GM18508 (cell line): ENCODE measurements around the gene DHRS7.
A peak's percentile ranks its signal among the peaks of the same experiment; 100 is the strongest.

Experiments
- ATAC-seq: cut with Tn5 transposase; IDR thresholded peaks from one replicate; pipeline ENCODE4 v1.9.1; 2021; ENCODE audit warnings: moderate number of reproducible peaks; ENCODE audit not compliant: insufficient read depth, unreplicated experiment

The DHRS7 gene

DNA sequence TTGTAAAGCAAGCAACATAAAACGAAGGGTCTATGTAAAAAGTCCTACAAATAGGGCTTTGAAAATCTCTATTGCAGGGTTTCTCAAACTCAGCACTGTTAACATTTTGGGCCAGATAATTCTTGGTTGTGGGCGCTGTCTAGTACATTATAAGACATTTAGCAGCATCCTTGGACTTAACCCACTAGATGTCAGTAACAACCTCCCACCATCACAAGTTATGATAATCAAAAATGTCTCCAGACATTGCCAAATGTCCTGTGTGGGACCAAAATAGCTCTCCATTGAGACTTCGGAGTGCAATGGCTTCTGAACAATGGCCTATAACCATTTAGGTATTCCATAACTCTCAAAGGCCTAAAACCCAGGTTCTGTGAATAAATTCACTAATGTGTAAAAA, 22.9 kb upstream of the DHRS7 start:
- no peak for ATAC-seq

DNA sequence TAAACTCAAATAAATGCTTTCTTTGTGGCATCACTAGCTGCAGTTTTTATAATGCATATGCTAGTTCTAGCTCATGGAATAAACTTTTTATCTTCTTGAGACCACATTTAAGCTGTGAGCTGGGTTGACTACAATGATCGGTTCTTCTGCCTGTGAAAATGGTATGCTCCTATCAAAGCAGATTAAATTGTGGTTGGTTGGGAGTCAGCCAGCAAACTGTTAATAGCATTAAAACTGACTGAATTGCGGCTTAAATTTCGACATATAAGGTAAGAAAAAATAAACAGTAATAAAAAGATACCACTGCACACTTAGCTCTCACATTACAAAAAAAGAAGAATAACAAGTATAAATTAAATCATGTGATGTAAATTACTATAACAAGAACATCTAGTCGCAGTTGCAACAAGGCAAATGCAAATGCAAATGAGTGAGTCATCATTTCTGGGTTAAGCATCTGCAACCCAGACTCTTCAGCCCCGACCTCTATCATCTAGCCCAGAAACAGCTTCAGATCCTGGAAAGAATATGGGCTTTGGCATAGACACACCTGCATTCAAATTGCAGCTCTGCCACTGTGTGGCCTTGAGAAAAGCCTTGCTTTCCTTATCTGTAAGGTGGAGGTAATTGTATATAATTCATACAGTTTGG, 19.8 kb upstream of the DHRS7 start:
- ATAC-seq, result no peak

GRCh38 chr14:60184146-60184904, 19.1 kb upstream of the DHRS7 start:
- ATAC-seq, result no peak

GRCh38 chr14:60183741-60184140, 18.5 kb upstream of the DHRS7 start:
- no peak for ATAC-seq

GRCh38 chr14:60183138-60183537, 17.9 kb upstream of the DHRS7 start:
- no peak for ATAC-seq

DNA sequence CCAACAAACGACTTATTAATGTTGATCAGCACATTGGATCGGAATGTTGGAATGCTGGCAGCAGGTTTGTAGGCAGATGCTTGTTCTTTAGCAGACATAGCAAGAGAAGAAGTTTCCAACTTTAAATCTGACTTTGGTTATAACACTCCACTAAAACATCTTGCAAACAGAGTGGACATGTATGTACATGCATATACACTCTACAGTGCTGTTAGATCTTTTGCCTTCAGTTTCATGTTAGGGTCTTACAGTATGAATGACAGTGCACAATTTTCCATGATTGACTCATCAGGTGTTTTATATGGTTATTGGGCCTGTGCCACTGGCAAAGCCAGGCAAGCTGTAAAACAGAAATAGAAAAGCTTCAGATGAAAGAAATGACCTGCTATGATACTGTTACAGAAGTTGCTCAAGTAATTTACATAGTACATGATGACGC, 14.3 kb upstream of the DHRS7 start:
- no peak for ATAC-seq

DNA sequence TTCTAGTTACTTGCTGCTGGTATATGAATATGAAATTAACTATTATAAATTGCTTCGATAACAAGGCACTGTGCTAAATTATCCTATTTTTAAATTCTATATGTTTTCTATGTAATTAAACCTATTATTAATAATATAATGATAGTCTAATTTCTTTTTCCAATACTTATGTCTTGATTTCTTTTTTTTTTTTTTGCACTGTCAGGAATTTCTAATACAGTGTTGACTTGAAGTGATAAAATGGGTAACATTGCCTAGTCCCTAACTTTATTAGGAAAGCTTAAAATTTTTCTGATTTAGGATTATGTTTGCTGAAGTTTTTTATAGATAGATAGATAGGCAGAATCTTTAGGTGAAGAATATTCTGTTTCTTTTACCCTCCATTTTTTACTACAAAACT, 13.6 kb upstream of the DHRS7 start:
- ATAC-seq, result no peak

DNA sequence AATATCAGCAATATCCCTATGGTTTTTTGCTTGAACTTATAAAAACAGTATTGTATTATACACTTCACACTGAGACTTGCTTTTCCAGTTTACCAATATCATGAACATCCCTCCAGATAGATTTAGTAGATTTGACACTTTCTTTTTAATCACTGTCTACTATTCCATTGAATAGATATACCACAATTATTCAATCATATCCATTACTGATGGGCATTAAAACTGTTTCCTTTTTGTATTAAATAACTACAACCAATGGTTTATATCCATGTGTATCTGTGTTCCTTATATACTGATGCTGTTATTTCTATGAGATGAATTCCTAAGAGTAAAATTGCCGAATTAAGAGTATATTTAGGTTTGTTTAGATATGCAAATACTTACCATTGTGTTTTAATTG, 13.0 kb upstream of the DHRS7 start:
- ATAC-seq, result no peak

- no peak for ATAC-seq
These were observed 10.2 kb upstream of the DHRS7 start for GRCh38 chr14:60175255-60175902.

DNA sequence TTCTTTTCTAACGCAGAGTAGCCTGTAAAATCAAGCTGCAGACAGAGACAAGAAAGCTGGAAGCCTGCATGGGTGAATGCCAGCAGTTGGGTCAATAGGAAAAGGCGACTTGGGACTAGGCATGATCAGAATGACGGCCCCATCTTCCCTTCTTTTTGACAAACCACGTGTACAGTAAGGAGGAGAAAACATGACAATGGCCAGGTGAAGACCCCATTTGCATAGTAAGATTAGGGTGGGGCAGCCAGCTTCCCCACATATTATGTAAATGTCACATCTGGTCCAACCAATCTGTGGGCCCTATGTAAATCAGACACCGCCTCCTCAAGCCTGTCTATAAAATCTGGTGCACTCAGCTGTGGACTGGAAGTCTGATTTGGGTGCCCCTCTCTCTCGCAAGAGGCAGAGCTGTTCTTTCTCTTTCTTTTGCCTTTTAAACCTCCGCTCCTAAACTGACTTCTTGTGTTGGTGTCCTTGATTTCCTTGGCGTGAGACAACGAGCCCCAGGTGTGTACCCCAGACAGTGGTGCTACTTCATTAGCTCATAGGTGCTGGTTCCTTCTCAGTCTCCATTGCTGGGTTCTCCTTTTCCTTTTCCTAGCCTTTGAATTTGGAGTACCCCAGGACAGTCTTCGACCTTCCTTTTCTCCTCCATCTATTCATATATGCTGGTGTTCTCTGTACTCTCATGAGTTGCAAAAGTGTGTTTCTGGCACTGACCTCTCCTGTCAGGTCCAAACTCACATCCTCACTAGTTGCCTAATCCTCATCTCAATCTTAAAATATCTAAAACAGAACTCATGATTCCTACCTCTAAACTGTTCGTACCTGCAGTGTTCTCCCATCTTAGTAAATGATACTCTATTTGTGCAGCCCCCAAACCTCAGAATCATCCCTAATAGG, 9.4 kb upstream of the DHRS7 start:
- ATAC-seq, result no peak

- no peak for ATAC-seq
These were observed 6.5 kb upstream of the DHRS7 start for GRCh38 chr14:60171690-60172089.

DNA sequence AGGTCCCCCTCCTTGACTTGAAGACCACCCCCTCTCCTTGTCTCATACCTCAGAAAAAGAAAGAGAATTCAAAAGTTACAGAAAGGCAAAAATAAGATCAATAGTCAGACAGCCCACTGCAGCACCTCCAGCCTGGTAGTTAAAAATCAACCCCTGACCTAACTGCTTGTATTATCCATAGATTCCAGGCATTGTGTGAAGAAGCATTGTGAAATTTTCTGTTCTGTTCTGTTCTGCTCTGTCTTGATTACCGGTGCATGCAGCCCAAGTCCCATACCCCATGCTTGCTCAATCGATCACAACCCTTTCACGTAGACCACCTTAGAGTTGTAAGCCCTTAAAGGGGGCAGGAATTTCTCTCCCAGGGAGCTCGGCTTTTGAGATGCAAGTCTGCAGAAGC, 5.8 kb upstream of the DHRS7 start:
- ATAC-seq, result no peak

- no peak for ATAC-seq
These were observed 4.5 kb upstream of the DHRS7 start for GRCh38 chr14:60169722-60170121.

- ATAC-seq, result no peak
These were observed 944 bp upstream of the DHRS7 start for GRCh38 chr14:60166142-60166541.

GRCh38 chr14:60165547-60165876, 314 bp upstream of the DHRS7 start:
- peak; percentile 15 for ATAC-seq

DNA sequence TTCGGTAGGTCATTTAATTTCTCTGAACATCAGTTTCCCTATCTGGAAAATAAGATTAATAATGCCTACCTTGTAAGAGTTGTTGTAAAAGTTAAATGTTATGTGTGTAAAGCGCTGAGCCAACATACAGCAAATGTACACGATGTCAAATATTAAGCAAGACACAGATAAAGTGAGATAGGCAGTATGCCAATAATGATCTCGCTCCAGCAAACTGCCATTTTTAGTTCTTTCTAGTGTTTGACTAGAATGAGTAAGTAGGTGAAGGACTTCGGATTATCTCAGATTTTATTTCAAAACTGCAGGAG, 840 bp downstream of the DHRS7 start:
- ATAC-seq, result no peak

DNA sequence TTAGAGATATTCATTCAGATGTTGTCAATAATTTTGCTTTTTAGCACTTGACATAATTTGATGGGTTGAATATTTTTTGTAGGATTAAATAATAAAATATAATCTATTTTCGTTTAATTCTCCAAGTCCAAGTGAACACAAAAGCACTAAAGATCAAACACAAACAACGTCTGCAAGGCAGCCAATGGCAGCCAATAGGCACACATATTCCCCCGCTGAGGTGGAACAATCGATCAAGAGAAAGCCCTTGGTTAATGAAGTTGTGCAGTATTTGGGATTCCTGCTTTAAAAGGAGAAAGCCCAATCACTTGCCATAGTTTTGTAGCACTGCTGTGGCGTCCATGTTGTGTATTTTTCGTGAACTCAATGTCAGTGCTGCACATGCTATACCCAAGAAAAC, 1.5 kb downstream of the DHRS7 start:
- ATAC-seq, result no peak

DNA sequence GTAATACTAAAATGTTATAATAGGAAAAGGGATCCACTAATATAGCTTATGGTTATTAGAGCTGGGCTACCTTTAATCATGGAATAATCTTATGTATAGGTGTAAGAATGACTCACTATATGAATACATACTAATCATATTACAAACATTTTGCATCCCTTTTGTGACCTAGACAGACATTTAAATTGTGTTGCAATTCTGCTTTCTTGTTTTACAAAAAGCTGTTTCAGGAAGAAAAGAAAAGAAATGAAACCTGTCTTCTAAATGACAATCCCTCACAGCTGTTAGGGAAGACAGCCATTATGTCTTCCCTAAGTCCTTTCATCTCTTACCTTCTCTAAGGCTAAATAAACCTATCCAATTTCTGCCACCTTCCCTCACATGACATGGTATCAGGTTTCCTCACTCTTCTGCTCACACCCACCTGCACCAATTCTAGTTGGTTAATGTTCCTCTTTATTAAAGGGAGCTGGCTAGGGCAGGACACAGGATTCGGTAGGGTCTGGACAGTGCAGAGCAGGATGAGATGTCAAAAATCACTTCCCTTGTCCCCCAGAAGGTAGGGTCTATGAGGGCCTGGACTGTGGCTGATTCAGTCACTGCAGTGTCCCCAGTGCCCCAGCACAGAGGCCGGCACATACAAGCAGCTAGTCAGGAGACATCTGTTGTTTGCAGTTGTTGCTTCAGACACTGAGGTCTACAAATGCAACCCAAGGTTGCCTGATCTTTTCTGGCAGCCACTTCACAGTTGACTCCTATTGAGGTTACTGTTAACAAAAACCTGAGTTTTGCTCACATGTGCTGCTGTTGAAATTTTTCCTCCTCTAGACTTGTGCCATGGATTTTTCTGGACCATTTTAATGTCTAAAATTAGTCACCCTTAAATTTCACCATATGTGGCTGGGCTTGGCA, 3.7 kb downstream of the DHRS7 start:
- ATAC-seq, result no peak

DNA sequence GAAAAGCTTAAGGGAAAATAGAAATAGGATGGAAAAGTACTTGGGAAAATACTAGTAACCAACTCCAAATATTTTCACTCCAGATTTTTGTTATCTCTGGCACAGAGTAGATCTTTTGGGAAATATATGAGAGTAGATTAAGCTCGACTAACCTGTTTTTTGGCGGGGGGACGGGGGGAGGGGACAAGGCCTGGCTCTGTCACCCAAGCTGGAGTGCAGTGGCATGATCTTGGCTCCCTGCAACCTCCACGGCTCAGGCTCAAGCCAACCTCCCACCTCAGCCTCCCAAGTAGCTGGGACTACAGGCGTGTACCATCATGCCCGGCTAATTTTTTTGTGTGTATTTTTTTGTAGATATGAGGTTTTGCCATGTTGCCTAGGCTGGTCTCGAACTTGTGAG, 4.8 kb downstream of the DHRS7 start:
- no peak for ATAC-seq

GRCh38 chr14:60154671-60155070, 10.5 kb downstream of the DHRS7 start:
- no peak for ATAC-seq
